GM10266 (cell line): ENCODE measurements around the gene HPS5.

Experiments
- DNase-seq: peaks from one replicate; pipeline ENCODE4 v3.0.0; 2012; ENCODE audit errors: extremely low spot score
- CTCF ChIP-seq: IDR thresholded peaks from 2 replicates; pipeline ENCODE4 v1.5.1; 2012; ENCODE audit warnings: mild to moderate bottlenecking, low read depth; ENCODE audit not compliant: control insufficient read depth, insufficient read depth; ENCODE audit errors: missing control alignments

HPS5 gene

DNA sequence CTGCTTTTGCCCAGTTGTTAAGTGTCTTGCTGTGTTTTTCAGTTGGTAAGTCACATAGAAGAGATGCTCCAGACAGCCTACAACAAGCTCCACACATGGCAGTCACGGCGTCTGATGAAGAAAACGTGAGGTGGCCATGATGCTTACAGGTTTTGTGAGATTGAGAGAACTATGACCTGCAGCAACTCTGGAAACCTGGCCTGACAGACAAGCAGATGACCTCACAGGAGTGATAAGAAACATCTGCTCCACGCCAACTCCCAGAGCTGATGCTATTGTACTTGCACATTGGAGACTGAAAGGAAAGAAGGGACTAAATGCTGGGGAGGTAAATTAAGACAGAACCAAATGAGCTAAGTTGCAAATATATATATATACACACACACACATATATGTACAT is 43.8 kb upstream of the HPS5 start:
- no peak for DNase-seq
- TF ChIP-seq CTCF, result no peak

GRCh38 chr11:18364495-18365073 is 42.6 kb upstream of the HPS5 start:
- no peak for TF ChIP-seq CTCF
- DNase-seq, result no peak

DNA sequence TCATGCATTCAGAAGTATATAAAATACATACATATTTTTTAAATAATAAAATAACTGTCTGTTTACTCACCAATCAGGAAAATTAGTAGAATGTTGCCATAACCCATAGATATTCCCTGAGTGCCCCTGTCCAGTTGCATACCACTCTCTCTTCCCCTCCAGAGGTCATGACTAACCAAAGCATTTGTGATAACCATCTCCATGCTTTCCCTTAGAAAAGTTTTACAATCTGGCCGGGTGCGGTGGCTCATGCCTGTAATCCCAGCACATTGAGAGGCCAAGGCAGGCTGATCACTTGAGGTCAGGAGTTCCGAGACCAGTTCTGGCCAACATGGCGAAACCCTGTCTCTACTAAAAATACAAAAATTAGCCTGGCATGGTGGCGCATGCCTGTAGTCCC is 39.2 kb upstream of the HPS5 start:
- TF ChIP-seq CTCF, result no peak
- DNase-seq, result no peak

GRCh38 chr11:18358646-18359045 is 36.7 kb upstream of the HPS5 start:
- no peak for TF ChIP-seq CTCF
- DNase-seq, result no peak

DNA sequence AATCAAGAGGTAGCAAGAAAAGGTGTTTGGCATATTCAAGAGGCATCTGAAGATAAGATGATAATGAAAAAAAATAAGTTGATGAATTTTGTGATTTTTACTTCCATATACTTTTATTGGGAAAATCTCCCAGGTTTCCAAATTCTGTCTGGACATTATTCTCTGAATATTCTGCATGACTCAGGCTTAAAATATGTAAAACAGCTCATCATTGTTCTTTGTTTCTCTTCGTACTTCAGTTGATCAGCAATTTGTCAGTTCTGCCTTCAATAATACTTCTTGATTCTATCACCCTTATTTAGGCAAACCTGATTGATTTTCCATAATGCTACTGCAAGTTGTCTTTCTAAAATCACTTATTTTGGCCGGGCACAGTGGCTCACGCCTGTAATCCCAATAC is 30.6 kb upstream of the HPS5 start:
- no peak for DNase-seq
- no peak for TF ChIP-seq CTCF

DNA sequence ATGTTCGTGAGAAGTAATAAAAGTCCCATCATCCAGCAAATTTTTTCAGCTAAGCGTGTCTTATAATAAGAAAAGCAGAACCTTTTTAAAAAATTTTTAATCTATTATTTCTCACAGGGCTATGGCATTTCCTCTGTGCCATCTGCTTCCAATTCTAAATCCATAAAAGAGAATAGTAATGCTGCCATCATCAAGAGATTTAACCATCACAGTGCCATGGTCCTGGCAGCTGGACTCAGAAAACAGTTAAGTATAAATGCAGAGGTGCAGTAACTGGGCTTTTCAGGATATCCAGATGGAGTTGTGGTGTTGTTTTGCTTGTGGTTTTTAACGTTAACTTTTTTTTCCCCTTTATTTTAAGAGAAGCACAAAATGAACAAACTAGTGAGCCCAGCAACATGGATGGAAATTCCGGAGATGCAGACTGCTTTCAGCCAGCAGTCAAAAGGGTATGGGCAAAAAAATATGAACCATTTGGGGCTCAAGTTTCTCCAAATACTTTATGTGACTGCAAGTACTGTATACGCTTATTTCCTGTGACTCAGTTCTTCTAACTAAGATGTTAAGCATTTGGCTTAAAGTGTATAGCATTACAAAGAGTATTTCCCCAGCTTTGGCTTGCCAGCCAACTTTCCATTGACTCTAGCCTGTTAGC is 25.7 kb upstream of the HPS5 start:
- no peak for TF ChIP-seq CTCF

DNA sequence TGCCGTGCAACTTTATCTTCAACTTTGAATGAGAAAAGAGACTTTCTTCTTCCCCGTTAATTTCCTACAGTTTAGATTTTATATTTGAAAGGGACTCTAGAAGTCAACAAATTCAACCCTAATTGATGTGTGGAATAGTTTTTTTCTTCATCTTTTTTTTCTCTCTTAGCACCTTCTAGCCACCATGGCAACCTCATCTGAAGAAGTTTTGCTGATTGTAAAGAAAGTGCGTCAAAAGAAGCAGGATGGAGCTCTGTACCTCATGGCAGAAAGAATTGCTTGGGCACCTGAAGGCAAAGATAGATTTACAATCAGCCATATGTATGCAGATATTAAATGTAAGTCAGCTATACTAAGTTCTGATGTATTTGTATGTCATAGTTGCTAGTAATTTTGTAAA is 11.0 kb upstream of the HPS5 start:
- no peak for DNase-seq
- no peak for TF ChIP-seq CTCF

More for the DNA sequence above, 25.7 kb upstream of the HPS5 start:
- DNase-seq, result no peak
